Large intestine (tissue), 3 donors: Measurements from ENCODE around the gene AQP4. TPM values are rescaled to one million over a fixed set of nuclear protein-coding genes. Genes with fewer than 3 reads are reported as not detected.

Experiments
- DNase-seq, 2 donors: peaks; one replicate each; pipeline versions ENCODE4 v3.0.0 to v3.0.0-alpha.2; 2013
- H3K27ac ChIP-seq: one replicate; pipeline ENCODE4 v1.5.1; 2013; ENCODE audit warnings: low read length
- H3K27me3 ChIP-seq: 2 replicates; pipeline ENCODE4 v1.6.1; 2013; ENCODE audit warnings: low read length; ENCODE audit not compliant: control insufficient read depth, insufficient read depth
- H3K36me3 ChIP-seq: 2 replicates; pipeline ENCODE4 v1.6.1; 2013; ENCODE audit warnings: low read length; ENCODE audit not compliant: control insufficient read depth, insufficient read depth
- H3K4me1 ChIP-seq: one replicate; pipeline ENCODE4 v1.6.1; 2013; ENCODE audit warnings: low read length; ENCODE audit not compliant: control insufficient read depth, insufficient read depth
- H3K4me3 ChIP-seq: one replicate; pipeline ENCODE4 v1.5.1; 2013; ENCODE audit warnings: low read length
- H3K9me3 ChIP-seq: one replicate; pipeline ENCODE4 v1.6.1; 2013; ENCODE audit warnings: mild to moderate bottlenecking, low read depth, low read length, moderate library complexity; ENCODE audit not compliant: control insufficient read depth
- WGBS: methylation state at CpG from one replicate; pipeline ENCODE4 v1.1.5; 2013; ENCODE audit warnings: low lambda C conversion rate; ENCODE audit not compliant: insufficient coverage; 5-methylcytosine and 5-hydroxymethylcytosine counted together
- polyA plus RNA-seq: library from polyadenylated mRNA; unstranded; fragments of 120-200 nt; gene quantifications from one replicate; pipeline ENCODE4 v1.2.1, GENCODE V29; 2013

AQP4 gene
- polyA plus RNA-seq, 1 donor = 0.57 TPM

DNA sequence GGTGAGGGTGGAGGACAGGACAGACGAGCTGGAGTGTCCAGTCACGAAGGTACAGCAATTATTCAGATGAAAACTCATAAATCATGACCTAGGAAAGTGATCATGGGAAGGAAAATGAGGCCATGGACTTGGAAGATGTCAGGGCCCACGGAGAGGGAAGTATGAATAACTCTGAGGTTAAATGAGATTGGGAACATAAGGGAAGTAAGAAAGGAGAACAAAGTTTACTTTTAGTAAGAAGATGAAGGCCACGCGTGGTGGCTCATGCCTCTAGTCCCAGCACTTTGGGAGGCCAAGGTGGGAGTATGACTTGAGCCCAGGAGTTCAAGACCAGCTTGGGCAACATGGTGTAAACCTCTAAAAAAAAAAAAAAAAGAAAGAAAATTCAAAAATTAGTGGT lies 56.2 kb downstream of the AQP4 start:
- 93% methylated on average over 4 of the region's 5 CpGs for WGBS
- Histone ChIP-seq H3K9me3 (no peaks in the 10 kb centered on the region), H3K27ac (no peak overlapping the region), H3K27me3 (no peaks in the 10 kb centered on the region), H3K4me1 (no peaks in the 10 kb centered on the region), H3K4me3 (no peak overlapping the region), H3K36me3 (no peaks in the 10 kb centered on the region)
- DNase-seq = no peak

DNA sequence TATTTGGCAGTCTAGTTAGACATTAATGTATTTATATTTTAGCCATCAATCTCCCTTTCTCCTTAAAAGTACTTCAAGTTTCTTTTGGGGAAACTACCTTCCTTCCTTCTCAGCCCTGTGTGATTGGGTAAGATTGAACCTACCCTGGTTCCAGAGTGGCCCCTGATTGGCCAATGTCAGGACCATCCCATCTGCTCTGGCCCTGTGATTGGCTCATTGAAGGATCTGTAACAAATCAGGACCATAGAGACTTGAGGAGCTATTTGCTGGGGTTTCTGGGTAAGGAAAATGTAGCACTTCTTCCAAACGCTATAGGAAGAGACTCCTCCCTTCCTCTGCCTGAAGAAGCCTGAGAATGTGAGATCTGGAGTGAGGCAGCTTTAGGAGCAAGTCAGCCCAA lies 59.3 kb downstream of the AQP4 start:
- H3K4me1 ChIP-seq = no peaks in the 10 kb centered on the region
- H3K4me3 ChIP-seq = no peak overlapping the region
- H3K9me3 ChIP-seq = no peaks in the 10 kb centered on the region
- WGBS = no CpG with 5 or more reads among the region's 1 CpG
- peaks cover 2% of the 10 kb centered on the region for H3K27me3 ChIP-seq
- DNase-seq = no peak
- H3K27ac ChIP-seq = no peak overlapping the region
- H3K36me3 ChIP-seq = no peaks in the 10 kb centered on the region

DNA sequence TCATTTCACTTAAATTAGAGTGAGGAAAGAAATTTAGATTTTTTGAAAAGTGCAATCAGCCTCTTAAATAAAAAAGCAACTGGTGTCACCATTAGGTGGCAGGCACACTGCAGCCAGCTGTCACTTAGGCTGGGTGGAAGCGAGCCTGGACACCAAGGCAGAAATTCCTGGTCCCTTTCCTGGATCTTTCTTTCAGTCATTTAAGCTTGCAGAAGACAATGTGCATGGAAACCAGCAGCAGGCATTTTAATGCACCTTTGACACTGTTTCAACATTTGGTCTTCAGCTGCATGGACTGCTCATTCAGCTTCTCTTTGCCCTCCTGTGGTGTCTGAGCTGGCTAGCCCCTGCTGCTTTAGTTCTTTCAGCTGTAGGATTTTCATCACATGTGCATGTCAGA lies 61.0 kb downstream of the AQP4 start:
- no peak for DNase-seq
- Histone ChIP-seq H3K4me3 (no peak overlapping the region), H3K9me3 (no peaks in the 10 kb centered on the region), H3K27me3 (peaks cover 2% of the 10 kb centered on the region), H3K36me3 (no peaks in the 10 kb centered on the region), H3K27ac (no peak overlapping the region), H3K4me1 (no peaks in the 10 kb centered on the region)
- no CpG with 5 or more reads among the region's 1 CpG for WGBS

DNA sequence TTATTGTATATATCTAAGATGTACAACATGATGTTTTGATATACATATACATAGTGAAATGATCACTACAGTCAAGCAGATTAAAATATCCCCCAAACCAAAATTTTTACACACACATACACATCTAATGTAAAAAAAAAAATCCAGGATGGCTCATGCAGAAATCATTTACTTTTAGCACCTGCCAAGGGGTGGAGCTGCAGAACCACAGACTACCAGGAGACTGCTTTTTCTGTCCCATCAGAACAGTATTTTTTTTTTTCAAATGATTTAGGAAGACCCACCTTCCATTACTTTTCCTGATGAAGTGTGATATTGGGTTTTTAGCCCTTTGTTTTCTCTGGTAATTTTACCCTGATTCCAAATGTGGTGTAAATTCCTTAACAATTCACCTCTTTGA lies 61.9 kb downstream of the AQP4 start:
- H3K27me3 ChIP-seq = peaks cover 2% of the 10 kb centered on the region
- H3K9me3 ChIP-seq = no peaks in the 10 kb centered on the region
- H3K4me3 ChIP-seq = no peak overlapping the region
- H3K27ac ChIP-seq = no peak overlapping the region
- H3K4me1 ChIP-seq = no peaks in the 10 kb centered on the region
- DNase-seq = no peak
- H3K36me3 ChIP-seq = no peaks in the 10 kb centered on the region

DNA sequence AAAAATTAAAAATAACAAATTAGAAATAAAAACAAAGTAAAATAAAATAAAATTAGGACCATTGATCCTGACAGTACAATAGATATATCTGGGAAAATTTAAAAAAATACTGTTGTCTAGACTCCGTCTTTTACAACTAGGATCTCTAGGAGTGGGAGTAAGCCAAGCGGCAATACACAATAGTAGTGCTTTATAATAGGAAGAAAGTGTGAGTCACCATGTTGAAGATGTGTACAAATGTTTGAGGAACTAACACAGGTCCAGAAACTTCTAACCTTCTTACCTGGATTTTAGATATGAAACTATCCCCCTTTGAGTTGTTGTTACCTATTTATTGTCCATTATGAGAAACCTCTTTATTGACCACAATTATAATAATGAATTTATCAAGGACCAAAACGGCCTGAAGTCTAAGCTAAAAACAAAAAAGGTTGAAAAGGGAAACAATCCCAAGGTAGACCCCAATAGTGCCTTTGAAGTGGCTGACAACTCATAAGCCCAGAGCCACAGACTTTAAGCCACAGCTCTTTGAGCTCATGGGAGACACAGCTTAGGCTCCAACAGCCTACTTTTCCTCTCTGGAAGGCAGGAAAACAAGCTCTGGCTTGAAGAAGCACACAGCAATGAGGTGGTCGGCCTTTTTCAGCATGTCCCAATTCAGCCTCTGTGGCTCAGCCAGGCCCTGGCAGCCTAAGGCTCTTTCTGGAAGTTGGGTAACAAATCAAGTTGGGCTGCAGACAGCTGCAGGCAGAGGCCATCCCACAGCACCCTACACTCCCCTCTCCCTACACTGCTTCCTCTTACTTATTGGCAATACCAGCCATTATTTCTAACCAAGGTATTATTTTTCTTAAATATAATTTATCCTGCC lies 62.9 kb downstream of the AQP4 start:
- H3K4me1 ChIP-seq = no peaks in the 10 kb centered on the region

More for the DNA sequence above, 62.9 kb downstream of the AQP4 start:
- DNase-seq = no peak
- H3K27ac ChIP-seq = no peak overlapping the region
- no peak overlapping the region for H3K4me3 ChIP-seq
- WGBS = 60% methylated on average over 1 of the region's 4 CpGs
- no peaks in the 10 kb centered on the region for H3K9me3 ChIP-seq
- no peaks in the 10 kb centered on the region for H3K36me3 ChIP-seq
- H3K27me3 ChIP-seq = peaks cover 2% of the 10 kb centered on the region
